GM18526 (cell line): ENCODE results near the gene DMD.

Source experiments
- POLR2A ChIP-seq: IDR thresholded peaks from 3 replicates; pipeline ENCODE4 v1.6.1; 2011; ENCODE audit not compliant: insufficient read length; ENCODE audit errors: extremely low read depth

DMD gene

DNA sequence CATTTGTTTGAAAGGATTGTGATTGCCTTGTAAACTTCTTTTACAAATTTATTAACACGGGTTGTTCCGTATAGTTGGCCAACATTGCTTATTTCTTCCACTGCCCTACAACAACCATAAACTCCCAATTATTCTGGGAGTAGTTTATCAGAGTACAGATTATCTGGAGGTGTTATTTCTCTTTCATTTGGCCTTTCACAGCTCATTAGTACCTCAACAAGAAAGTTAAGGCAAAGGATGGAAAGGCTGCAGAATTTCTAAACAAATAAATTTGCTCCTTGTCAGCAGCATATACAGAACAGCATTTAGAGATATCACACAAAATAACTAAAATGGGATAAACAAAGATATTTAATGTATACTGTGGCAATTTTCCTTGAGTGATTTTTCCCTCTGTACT, 548.8 kb downstream of the DMD start:
- no peak for TF ChIP-seq POLR2A

DNA sequence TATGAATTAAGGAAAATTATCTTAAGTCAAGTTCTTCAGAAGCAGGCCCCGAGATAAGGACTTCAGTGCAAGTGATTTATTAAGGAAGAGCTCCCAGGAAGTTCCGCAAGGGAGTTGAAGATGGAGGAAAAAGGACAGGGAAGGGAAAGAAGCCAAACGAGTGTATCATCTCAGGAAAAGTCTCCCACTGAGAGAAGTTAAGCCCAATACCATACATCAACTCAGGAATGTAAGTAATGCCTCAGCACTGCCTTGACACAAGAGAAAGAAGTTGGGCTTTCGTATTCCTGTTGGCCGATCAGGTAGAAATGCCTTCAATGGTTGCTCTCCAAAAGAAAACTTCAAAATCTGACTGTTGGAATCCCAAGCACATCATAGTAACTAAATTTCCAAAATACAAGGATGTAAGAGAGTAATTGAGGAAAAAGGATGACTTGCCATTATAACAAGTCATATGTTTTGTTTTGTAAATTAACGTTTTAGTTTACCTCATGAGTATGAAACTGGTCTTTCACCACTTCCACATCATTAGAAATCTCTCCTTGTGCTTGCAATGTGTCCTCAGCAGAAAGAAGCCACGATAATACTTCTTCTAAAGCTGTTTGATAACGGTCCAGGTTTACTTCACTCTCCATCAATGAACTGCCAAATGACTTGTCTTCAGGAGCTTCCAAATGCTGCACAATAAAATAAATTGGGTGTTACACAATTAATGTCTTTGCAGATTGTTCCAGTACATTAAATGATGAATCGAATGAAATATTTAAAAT, 566.7 kb downstream of the DMD start:
- TF ChIP-seq POLR2A = no peak

DNA sequence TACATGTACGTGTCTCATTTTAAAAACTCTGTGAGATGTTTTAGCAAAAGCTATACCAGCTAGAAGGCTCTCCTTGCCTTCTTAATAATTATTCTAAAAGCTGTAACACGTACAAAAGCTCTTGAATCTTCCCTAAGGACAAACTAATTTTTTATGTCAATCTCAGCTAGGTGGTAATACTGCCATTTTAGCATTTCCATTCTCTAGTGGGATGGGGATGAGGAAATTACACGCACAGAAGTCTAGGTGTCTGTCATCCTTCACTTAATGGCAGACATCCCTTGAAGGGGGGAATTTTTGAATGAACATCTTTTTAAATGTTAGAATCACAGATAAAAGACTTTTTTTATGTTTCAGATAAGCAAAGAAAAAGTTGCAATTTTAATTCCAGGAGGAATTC, 569.1 kb downstream of the DMD start:
- no peak for TF ChIP-seq POLR2A

DNA sequence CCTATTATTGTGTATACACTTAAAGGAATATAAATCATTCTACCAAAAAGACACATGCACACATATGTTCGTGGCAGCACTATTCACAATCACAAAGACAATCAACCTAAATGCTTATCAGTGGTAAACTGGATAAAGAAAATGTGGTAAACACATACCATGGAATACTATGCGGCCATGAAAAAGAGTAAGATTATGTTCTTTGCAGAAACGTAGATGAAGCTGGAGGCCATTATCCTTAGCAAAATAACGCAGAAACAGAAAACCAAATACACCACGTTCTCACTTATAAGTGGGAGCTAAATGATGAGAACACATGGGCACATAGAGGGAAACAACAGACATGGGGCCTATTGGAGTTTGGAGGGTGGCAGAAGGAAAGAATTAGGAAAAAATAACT, 593.2 kb downstream of the DMD start:
- TF ChIP-seq POLR2A = no peak

DNA sequence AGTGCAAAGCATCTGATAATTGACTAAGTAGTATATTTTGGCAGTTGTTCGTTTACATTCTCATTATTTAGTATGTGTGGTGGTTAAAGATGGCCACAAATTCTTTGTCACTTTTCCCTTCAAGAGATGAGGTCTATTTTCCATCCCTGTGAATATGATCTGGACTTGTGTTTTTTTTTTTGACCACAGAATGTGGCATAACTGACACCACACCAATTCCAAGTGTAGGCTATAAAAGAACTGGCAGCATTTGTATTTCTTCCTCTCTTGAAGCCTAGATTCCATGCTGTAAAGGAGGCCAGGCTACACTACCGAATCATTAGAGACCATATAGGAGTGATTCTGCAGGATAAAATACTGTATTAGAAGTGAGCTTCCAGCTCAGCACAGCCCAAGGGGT, 596.6 kb downstream of the DMD start:
- no peak for TF ChIP-seq POLR2A

DNA sequence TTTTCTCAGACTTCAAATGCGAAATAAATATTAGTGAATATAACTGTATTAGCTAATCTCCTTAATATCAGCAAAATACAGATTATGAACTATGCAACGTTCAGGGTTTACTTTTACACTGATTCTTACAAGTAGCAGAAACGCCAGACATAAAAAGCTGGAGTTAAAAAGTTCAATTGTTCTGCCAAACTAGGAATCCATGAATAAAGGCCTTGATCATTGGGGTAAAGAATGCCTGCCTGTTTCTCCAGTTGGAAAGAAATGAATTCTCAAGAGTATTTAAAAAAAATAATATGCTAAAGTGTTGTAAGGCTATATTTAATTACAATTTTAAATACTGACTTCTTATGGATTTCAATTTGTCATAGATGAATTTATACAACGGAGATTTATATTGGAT, 612.2 kb downstream of the DMD start:
- no peak for TF ChIP-seq POLR2A

DNA sequence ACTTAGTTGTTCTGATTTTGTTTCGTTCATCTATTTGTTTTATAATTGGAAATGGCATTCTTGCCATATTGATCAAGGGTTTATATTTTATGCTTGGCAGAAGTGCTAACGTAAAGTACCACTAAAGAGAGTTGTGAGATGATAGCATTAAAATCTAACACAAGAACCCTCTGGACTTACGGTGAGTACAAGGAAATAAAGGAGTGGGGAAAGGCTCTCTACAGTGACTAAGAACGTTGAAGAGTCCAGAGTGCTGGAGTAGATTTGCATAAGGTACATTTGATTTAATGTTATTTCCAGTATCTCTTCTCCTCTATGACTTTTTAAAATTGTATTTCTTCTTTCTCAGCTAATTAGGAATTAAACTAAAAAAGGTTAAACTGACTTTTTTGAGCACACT, 612.6 kb downstream of the DMD start:
- no peak for TF ChIP-seq POLR2A

DNA sequence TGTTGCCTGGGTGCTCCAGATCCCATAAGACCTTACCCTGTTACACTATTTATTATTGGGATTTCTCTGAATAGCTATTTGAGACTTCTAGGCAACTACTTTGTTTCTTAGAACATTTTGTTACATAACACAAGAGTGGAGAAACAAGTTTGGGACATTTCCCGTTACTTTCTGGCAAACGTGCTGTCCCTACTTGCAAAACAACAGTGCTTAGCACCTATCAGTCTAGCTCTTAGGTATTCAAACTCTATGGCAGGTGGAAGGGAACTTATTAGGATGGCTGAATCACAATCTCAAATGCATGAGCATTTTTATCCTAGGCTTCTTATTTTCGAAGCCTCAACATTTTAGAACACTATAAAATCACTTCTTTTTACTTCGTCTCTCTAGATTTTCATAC, 613.6 kb downstream of the DMD start:
- no peak for TF ChIP-seq POLR2A

DNA sequence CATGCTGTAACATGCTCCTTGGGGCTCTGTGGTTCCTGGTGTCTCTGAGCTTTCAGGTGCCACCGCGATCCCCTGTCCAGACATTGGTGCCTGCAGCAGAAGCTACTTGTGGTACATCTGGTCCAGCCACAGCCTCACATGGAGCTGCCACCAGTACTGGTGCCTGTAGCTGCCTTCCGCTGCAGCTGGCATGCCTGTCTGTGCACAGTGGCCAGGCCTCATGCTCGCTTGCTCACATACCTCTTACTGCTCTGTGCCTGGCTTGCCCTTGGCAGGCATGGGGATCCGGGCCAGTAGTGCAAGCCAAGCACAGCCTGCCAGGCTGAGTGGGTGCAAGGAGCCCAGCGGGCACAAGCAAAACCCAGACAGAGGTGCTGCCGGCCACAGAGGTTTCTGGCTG, 618.6 kb downstream of the DMD start:
- TF ChIP-seq POLR2A = no peak

DNA sequence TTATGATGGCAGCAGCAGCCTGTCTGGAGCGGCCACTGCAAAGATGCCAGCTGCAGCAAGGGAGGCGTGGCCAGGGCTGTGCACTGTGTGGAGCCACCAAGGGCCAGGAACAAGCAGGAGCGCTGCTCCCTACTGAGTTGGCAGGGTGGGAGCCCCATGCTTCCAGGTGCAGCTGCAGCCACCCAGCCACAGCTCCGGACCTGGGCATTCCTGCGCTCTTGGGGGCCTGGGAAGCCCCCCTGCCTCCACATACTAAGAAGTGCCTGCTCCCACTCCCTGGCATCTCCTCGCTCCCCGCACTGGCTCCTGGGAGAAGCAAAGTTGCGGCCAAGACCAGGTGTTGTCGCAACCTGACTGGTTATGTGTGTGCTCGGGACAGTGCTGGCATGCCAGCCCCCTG, 619.8 kb downstream of the DMD start:
- no peak for TF ChIP-seq POLR2A

DNA sequence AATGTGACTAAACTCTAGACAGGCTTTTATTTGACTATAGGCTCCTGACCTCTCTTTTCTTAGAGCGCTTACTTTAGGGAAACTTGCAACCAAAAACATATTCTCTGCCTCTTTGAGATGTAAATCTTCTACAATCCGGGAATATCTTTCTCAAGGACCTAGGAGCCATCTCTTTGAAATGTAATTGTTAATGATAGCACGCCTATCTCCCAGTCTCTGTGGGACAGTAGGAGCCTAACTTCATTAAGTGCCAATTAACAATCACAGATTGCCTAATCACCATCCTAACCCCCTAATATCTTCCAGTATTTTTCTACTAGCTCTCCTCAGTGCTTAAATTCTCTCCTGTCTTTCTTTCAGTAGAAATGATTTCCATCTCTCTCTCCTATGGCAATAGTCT, 628.6 kb downstream of the DMD start:
- TF ChIP-seq POLR2A = no peak

DNA sequence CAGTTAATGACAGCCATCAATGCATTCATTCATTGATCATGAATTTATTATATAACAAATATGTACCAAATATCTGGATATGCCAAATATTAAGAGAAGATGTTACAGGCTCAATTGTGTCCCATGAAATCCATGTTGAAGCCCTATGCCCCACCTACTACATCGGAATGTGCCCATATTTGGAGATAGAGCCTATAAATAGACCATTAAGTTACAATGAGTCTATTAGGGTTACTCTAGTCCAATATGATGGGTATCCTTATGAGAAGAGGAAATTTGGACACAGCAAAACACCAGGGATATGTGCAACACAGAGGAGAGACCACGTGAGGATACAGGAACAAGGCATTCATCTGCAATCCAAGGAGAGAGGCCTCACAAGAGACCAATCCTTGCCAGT, 634.5 kb downstream of the DMD start:
- TF ChIP-seq POLR2A = no peak

DNA sequence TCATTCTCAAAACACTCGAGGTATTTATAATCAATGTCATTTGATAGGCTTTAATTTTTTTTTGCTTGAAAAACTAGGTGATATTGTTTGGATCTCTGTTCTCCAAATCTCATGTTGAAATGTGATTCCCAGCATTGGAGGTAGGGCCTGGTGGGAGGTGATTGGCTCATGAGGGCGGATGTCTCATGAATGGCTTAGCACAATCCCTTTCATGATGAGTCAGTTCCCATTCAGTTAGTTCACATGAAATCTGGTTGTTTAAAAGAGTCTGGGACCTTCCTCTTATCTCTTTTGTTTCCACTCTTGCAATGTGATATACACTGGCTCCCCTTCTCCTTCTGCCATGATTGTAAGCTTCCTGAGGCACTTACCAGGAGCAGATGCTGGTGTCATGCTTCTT, 638.7 kb downstream of the DMD start:
- TF ChIP-seq POLR2A = no peak

DNA sequence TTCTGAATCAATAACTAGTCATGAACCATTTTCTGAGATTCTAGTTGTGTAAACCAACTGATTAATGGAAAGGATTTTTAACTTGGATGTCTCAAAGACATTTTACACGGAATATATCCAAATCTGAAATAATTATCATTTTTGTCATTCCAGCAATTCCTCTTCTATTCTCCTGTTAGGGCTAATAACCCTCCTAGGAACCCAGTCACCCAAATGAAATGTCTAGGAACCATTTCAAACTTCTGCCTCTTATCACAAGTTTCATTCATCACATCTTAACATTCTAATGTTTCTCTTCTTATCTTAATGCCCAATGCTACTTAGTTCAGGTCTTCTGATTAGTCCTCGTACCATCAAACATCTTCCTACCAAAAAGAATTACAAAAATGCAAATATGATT, 639.8 kb downstream of the DMD start:
- no peak for TF ChIP-seq POLR2A

DNA sequence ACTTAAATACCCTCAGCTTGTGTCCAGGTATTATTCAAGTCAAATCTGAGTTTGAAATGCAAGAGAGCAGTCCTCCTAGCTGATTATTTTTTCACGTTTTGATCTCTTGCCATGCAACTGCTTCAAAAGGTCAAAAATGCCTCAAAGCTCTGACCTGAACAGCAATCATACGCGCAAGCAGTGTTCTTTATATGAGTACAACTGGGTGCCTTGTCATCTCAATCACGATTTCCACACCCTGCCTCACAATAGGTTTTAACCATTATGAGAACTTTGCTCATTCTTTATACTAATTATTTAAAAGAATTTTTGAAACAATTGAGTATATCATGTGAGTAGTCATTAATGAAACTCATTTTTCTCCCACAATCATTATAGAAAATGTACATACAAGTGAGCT, 649.1 kb downstream of the DMD start:
- TF ChIP-seq POLR2A = no peak

DNA sequence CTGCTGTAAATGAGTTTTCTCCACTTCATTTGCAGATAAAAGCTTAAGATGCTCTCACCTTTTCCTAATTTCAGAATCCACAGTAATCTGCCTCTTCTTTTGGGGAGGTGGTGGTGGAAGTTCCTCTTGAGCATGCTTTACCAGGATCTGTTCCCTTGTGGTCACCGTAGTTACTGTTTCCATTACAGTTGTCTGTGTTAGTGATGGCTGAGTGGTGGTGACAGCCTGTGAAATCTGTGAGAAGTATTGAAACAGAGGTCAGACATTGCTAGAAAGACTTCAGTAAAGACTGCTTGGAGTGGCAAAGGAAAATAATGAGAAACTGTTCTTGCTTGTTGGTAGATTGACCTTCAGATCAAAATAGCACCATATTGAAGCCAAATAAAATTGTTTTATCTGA, 666.2 kb downstream of the DMD start:
- TF ChIP-seq POLR2A = no peak

DNA sequence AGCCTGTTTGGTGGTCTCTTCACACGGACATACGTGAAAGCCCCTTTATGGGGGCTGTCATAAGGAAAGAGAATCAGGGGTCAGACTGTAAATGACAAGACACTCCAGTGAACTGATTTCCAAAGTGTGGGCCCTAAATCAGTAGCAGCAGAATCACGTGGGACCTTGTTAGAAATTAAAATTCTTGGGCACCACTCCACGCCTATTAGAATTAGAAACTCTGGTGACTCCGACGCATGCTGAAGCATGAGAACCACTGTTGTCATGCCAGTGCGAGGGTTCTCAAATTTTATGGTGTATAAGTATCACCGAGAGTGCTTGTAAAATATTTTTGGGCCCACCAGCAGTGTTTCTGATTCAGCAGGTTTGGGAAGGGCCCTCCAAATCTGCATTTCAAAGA, 672.8 kb downstream of the DMD start:
- no peak for TF ChIP-seq POLR2A
